Erythroblast (primary cell): ENCODE results near the gene ZNF813.
"Not testable (repeated sequence)": the region's sequence is repeated elsewhere in the genome, so short reads cannot be mapped to it uniquely, and the experiment has no call there.

Source experiments
- DNase-seq, 2 experiments: peaks; one replicate each; lab custom pipeline; 2025; lab: John Stamatoyannopoulos, UW
- GATA1 ChIP-seq: IDR thresholded peaks from 2 replicates; pipeline ENCODE4 v1.6.1; 2011; ENCODE audit warnings: low read depth, mild to moderate bottlenecking, control low read depth, low read length, moderate library complexity
- POLR2A ChIP-seq: IDR thresholded peaks from 2 replicates; pipeline ENCODE4 v1.6.1; 2011; ENCODE audit warnings: mild to moderate bottlenecking, low read length

Gene ZNF813

DNA sequence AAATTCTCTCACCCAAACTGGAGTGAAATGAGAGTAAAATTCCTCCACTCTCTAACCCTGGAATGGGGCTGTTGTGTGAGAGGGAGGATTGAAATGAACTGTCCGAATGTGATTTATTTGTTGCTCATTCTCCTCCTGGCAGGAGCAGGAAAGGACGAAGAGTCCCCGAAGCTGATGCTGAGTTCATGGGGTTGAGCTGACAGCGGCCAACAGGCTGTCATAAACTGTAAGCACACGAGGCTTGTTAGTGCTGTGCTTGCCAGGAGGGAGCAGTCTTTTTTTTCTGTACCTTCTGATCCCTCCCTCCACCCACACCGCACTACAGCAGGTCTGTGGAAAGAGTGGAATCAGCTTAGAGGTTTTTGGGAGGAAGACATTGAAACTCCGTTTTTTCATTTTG is 37.4 kb downstream of the ZNF813 start:
- TF ChIP-seq GATA1 (no peak), POLR2A (no peak)
- DNase-seq = no peak

DNA sequence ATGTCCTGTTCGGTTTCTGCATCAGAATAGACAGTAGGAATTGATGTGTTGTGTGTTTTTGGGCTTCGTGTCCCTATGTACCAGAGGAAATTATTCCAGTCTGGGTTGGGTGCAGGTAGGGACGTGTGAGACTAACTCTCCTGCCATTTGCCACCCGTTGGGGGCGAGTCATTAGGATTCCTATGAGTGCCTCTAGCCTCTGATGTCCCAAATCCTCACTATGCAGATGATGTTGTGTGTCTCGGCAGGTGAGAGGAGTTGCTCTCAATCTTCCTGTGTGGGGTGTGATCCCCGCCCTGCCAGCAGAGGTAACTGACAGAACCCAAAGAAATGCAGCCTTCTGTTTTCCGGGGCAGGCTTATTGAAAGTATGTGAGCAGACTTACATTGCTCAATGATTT is 39.2 kb downstream of the ZNF813 start:
- no peak for DNase-seq
- no peak for TF ChIP-seq POLR2A
- TF ChIP-seq GATA1 = no peak

DNA sequence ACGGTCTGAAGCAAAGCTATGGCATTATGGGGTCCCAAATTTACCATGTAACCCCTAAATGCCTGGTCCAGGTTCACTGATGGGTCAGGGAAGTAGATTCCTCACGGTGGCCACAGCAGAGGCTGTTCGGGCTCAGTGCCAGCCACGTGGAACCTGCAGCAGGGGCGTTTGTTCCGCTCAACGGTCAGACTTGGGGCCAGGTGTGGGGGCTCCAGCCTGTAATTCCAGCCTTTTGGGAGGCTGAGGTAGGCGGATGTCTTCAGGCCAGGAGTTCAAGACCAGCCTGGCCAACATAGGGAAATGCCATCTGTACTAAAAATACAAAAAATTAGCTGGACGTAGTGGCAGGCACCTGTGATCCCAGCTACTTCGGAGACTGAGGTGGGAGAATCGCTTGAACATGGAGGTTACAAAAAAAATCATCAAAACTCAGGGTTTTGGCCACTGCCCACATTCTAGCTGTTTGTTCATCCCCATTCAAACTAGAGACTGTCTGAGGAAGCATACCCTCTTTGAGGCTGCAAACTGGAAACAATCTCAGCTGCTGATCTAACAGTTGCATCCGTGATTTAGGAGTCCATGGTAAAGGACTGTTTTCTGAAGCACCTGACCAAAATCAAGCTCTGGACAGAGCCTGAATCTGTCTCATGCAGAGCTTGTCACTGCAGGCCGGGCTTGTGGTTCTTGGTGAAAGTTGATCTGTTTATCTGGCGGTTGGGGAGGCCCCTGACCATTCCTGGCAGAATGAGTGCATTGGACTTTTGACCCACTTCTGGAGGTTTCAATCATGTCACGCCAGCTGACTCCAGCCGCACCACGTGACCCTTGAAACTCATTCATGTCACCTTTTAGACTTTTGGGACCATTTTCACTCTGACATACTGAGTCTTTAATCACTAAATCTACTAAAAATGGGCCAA is 40.2 kb downstream of the ZNF813 start:
- no peak for DNase-seq

DNA sequence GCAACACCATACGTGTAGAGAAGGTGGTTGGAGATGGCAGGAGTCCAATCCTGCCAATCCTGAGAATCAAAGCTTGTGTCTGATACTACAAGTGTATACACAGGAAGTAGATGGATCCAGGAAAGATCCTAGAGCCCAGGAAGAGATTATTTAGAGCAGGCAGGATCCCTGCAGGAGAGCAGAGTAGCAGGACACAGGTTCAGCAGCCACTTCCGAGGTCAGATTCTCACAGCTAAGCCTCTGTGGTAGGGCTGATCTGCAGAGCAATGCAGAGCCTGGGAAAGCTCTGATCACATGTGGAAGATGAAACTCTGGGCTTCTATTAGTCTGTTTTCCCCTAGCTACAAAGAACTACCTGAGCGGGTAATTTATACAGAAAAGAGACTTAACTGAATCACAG is 41.9 kb downstream of the ZNF813 start:
- DNase-seq = no peak
- TF ChIP-seq GATA1 = no peak
- TF ChIP-seq POLR2A = no peak

More for the DNA sequence above, 40.2 kb downstream of the ZNF813 start:
- no peak for TF ChIP-seq POLR2A
- no peak for TF ChIP-seq GATA1

DNA sequence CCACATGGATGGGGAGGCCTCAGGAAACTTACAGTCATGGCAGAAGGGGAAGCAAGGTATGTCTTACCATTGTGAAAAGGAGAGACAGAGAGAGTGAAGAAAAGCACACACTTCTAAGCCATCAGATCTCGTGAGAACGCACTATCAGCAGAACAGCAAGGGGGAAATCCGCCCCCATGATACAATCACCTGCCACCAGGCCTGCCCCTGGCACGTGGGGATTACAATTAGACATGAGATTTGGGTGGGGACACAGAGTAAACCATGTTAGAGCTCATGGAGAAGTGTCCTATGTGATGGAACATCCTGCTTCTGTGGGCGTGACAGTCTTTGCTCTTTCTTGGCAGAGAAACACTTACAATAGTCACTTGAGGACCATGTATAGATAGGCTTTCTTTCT is 42.3 kb downstream of the ZNF813 start:
- TF ChIP-seq POLR2A (no peak), GATA1 (no peak)
- DNase-seq = no peak

DNA sequence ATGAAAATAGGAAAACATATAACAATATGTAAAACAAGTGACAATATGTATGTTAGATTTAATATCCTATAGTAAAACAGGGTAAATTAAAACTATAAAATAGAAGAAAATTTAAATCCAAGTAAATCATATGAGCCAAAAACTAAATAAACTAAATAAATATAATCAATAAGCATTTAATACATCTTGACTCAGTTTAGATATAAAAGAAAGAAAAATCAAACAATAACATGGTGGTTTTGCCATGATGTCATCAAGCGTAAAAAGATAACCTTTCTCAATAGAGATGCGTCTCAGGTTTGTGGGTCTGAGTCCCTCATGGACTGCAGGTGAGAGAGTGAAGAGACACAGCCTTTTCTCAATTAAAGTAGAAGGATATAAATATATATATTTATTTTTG is 43.8 kb downstream of the ZNF813 start:
- TF ChIP-seq POLR2A (no peak), GATA1 (no peak)

DNA sequence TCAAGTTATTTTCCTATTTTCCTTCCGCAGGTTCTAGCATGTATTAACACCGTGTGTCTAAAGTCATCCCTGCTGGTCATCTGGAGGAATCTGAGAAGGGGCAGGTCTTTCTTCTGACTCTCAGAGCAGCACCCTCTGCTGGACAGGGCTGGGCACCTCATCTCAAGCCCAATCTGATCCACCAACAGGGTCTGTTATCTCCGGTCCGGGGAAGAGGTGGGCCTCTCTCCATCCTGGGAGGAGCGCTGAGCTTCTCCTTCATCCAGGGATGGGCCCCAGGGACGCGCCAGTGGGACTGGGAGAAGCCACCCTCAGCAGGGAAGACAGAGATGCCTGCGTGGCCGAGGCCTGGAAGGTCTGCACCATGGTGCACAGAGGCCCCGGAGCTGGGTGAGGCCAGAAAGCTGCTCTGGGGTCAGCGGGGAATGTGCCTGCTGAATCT is 44.4 kb downstream of the ZNF813 start:
- no peak for TF ChIP-seq GATA1
- TF ChIP-seq POLR2A = no peak
- peak; percentile 69 for DNase-seq

More for the DNA sequence above, 43.8 kb downstream of the ZNF813 start:
- no peak for DNase-seq

DNA sequence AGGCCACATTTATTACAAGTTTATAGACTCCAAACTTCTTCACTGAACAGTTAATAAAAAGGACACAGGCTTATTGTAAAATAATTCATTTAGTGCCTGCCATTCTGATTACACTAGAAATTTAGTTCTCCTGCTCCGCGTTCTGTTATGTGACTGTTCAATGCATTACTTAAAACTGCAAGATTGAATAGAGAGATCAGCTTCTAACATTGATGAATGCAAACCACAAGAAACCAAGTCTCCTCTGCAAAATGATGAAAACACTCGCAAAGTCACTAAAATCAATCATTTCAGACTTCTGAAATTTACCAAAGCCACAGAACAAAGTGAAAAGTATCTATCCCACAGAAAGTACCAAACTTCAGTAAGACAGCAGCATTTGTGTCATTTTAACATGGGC is 47.5 kb downstream of the ZNF813 start:
- DNase-seq = not testable (repeated sequence)

DNA sequence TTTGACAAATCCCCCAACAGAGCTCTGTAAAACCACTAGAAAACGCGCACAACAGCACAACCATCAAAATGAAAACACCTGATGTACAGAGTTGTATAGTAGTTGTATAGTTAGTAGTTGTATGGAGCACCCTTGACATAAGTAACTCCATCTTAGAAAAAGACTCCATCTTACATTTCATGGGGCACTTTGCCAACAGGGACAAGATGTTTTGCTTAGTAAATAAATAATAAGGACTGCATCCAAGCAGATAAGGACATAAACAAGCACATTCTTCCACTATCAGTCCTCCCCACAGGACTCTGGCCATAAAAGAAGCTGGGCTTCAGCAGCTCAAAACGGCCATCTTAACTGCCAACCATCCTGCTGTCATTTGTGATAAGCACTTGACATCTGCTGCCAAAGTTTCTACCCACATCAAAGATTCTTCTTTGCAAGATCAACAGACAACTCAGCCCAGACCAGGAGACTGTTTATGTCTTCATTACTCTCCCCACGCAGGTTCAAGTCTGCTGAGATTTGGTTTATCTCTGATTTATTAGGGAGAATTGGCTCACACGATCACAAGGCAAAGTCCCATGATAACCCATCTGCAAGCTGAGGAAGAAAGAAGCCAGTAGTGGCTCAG is 49.7 kb downstream of the ZNF813 start:
- no peak for TF ChIP-seq GATA1
- no peak for TF ChIP-seq POLR2A
- peak; percentile 83 to 93 for DNase-seq

DNA sequence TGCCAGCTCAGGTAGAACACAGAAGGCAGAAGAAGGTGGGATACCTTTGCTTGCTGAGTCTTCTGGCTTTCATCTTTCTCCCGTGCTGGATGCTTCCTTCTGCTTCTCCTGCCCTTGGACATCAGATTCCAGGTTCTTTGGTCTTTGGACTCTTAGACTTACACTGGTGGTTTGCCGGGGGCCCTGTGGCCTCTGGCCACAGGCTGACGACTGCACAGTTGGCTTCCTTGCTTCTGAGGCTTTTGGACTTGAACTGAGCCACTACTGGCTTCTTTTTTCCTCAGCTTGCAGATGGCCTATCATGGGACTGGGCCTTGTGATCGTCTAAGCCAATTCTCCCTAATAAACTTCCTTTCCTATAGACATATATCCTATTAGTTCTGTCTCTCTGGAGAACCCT is 50.6 kb downstream of the ZNF813 start:
- no peak for DNase-seq
- TF ChIP-seq POLR2A (no peak), GATA1 (no peak)

DNA sequence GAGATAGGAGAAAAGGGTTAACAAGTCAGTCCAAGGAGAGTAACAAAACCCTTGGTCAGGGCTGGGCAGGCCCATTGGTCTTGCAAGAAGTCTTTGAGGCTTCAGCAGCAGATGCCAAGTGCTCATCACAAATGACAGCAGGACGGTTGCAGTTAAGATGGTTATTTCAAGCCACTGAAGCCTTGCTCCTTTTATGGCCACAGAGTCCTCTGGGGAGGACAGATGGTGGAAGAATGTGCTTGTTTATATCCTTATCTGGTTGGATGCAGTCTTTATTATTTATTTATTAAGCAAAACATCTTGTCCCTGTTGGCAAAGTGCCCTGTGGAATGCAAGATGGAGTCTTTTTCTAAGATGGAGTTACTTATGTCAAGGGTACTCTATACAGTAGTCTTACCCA is 51.2 kb downstream of the ZNF813 start:
- peak in 1 of 2 experiments; percentile 58 for DNase-seq
- TF ChIP-seq GATA1 = no peak
- TF ChIP-seq POLR2A = no peak

DNA sequence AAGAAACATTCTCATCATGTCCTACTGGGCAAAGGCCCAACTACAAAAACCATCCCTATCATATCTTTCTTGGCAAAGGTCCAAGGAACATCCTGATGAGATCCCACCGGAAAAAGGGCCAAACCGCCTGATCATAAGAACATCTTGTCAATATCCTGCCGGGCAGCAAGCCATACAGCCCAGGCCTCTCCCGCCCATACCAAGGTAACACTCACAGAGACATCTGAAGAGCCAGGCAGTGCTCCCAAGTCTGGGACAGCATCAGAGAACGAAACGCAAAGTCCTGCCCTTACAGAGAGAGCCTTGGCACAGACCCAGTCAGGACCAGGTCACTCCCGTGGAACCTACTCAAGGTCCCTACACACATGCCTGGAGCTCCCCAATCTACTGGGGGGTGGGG is 51.9 kb downstream of the ZNF813 start:
- TF ChIP-seq GATA1 = no peak
- no peak for TF ChIP-seq POLR2A
- DNase-seq = peak in 1 of 2 experiments; percentile 22

DNA sequence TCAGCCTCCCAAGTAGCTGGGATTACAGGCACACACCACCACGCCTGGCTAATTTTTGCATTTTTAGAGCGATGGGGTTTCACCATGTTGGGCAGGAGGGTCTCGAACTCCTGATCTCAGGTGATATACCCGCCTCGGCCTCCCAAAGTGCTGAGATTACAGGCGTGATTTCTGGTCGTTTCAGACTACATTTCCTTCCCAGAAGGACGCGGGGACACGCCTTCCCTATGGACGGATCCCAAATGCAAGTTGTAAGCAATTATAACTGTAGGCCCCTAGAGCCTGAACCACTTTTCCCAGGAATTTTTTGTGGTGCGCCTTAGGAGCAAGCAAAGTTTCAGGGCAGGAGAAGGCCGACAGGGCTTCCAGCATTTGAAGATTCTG is 52.6 kb downstream of the ZNF813 start:
- no peak for TF ChIP-seq GATA1

DNA sequence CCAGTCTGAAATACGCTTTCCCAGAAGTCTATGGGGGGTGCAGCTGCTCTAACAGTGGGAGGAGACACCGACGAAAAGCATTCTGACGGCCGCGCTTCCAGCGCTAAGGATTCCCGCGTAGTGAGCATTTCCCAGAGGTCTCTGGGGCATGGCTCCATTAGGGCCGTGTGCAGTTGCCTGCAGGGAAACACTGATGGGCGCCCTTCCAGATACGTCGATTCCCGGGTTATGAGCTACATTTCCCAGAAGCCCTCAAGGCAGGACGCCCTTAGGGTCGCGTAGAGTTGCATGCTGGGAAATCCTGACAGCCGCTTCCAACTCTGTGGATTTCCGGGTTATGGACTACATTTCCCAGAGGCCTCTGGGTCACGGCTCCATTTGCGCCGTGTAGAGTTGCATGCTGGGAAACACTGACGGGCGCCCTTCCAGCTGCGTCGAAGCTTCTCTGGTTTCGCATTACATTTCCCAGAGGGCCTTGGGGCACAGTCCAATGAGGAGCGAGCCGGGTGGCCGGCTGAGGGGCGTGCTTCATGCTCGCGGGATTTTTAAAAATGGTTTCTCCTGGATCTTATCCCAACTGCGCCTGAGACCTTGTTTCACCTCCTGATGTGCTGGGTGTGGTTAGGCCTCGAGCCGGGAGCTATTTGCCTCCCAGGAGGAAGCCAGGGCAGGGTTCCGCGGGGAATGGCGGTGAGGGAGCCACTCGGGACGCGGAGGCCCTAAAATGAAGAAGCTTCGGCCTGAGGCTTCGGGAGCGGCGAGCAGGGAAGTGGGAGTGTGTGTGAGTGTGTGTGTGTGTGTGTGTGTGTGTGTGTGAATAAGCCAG is 53.2 kb downstream of the ZNF813 start:
- peak; percentile 95 to 97 for DNase-seq
- peak; percentile 39 for TF ChIP-seq POLR2A
- TF ChIP-seq GATA1 = no peak

More for the DNA sequence above, 52.6 kb downstream of the ZNF813 start:
- no peak for DNase-seq
